SH-SY5Y (cell line): ENCODE data around the gene NBAS.

ENCODE experiments used
- GATA2 ChIP-seq: IDR thresholded peaks from 2 replicates; pipeline ENCODE4 v1.6.1; 2011; ENCODE audit warnings: mild to moderate bottlenecking, low read depth, low read length
- GATA3 ChIP-seq: IDR thresholded peaks from 2 replicates; pipeline ENCODE4 v1.6.1; 2011; ENCODE audit warnings: low read depth, mild to moderate bottlenecking, low read length, moderate library complexity

DNA sequence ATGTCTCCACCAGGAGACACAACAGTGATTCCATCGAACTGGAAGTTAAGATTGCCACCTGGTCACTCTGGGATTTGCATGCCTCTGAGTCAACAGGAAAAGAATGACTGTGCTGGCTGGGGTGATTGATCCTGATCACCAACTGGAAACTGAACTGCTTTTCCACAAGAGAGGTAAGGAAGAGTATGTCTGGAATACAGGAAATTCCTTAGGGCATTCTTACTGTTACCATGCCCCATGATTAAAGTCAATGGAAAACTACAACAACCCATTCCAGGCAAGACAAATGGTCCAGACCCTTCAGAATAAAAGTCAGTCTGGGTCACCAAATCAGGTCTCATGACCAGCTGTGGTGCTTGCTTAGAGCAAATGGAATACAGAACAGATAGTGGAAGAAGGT lies 18.5 kb upstream of the NBAS start:
- TF ChIP-seq GATA2 (no peak), GATA3 (no peak)
